Measurements from ENCODE around the gene MRPL38. TPM values are rescaled to one million over a fixed set of nuclear protein-coding genes. Genes with fewer than 3 reads are reported as not detected.

Gene MRPL38
- total RNA-seq, 6 experiments from 2014 or later: 46.1 to 79.8 (median 57.3) TPM

DNA sequence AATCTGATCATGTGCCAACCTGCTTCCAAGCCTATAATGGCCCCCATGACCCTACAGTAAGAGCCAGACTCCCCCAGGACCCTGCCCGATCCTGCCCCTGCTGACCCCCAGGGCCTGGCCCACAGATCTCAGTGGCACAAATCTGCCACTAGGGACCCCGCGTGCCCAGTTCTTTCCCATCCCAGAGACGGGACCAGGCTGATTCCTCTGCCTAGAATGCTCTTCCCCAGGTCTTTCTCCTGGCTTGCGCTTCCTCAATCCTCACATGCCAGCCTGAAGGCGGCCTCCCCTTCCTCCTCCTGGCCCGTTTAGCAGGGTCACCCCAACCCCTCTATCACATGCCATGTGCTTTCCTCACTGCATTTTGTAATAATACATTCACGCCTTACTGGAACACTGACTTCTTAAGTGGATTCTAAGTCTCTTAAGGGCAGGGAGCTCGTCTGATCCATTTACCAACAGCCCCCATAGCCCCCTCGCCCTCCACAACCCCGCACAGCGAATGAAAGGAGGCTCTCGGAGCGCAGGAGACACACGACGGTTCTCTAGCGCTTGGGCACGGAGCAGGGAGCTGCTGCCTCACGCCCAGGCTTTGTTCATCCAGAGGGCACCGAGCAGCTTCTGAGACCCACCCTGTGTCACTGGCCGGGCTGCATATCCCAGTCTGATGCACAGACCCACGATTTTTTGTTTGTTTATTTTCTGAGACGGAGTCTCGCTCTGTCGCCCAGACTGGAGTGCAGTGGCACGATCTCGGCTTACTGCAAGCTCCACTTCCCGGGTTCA, 9.1 kb downstream of the MRPL38 start:
- 45% methylated on average over 14 of the region's 28 CpGs for WGBS (ENCODE audit: insufficient coverage, low coverage, low lambda C conversion rate, missing lambda C conversion rate)
- TF ChIP-seq POLR2A (IDR thresholded peaks at IDR 0.05): no peak
- TF ChIP-seq, protein P1, sequence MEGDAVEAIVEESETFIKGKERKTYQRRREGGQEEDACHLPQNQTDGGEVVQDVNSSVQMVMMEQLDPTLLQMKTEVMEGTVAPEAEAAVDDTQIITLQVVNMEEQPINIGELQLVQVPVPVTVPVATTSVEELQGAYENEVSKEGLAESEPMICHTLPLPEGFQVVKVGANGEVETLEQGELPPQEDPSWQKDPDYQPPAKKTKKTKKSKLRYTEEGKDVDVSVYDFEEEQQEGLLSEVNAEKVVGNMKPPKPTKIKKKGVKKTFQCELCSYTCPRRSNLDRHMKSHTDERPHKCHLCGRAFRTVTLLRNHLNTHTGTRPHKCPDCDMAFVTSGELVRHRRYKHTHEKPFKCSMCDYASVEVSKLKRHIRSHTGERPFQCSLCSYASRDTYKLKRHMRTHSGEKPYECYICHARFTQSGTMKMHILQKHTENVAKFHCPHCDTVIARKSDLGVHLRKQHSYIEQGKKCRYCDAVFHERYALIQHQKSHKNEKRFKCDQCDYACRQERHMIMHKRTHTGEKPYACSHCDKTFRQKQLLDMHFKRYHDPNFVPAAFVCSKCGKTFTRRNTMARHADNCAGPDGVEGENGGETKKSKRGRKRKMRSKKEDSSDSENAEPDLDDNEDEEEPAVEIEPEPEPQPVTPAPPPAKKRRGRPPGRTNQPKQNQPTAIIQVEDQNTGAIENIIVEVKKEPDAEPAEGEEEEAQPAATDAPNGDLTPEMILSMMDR (IDR thresholded peaks at IDR 0.05): peak in 1 of 4 donors; percentile 3
- intact Hi-C loops (cut with DNase I): no loop called here
- no peaks in the 10 kb centered on the region for H3K27me3 ChIP-seq
- H3K4me3 ChIP-seq: peak overlapping the region; percentile 76 to 97 (median 81)
- ATAC-seq: no peak
- H3K27ac ChIP-seq: peak overlapping the region in 2 of 3 donors; percentile 73 to 88
- no peaks in the 10 kb centered on the region for H3K9me3 ChIP-seq
- DNase-seq: peak in 1 of 3 donors; percentile 59
- peaks cover 0 to 36% (median 8%) of the 10 kb centered on the region in 4 donors for H3K4me1 ChIP-seq
- peaks cover 0 to 24% (median 8%) of the 10 kb centered on the region in 4 donors for H3K36me3 ChIP-seq

DNA sequence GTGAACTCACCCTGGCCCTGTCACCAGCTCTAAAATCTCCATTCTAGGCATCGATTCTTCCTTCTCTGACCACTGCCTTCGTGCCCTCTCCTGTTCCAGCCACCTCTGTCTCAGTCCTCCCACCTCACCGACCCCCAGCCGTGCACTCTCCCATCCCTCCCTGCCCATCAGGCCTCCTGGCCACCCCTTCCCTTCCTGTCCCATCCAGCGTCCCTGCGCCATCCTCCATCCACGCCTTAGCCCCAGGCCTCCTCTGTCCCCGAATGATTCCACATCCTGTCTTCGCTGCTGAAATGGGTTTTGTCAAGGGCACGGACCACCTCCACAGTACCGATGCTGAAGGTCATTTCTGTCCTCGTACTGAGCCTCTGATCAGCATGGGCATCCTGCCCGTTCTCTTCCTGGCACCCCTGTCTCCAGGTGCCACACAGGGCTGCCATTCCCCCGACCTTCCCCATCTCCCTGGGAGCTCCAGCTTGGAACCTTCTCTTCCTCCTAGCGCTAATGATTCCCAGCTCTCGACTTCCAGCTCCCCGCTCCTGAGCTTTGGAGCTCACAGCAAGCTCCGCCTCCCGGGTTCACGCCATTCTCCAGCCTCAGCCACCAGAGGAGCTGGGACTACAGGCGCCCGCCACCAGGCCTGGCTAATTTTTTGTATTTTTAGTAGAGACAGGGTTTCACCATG, 10.5 kb downstream of the MRPL38 start:
- peaks cover 0 to 10% (median 5%) of the 10 kb centered on the region in 4 donors for H3K36me3 ChIP-seq
- TF ChIP-seq, protein P1 (IDR thresholded peaks at IDR 0.05): no peak
- no peak for TF ChIP-seq POLR2A (IDR thresholded peaks at IDR 0.05)
- 88% methylated on average over 14 of the region's 22 CpGs for WGBS (ENCODE audit: insufficient coverage, low coverage, low lambda C conversion rate, missing lambda C conversion rate)

DNA sequence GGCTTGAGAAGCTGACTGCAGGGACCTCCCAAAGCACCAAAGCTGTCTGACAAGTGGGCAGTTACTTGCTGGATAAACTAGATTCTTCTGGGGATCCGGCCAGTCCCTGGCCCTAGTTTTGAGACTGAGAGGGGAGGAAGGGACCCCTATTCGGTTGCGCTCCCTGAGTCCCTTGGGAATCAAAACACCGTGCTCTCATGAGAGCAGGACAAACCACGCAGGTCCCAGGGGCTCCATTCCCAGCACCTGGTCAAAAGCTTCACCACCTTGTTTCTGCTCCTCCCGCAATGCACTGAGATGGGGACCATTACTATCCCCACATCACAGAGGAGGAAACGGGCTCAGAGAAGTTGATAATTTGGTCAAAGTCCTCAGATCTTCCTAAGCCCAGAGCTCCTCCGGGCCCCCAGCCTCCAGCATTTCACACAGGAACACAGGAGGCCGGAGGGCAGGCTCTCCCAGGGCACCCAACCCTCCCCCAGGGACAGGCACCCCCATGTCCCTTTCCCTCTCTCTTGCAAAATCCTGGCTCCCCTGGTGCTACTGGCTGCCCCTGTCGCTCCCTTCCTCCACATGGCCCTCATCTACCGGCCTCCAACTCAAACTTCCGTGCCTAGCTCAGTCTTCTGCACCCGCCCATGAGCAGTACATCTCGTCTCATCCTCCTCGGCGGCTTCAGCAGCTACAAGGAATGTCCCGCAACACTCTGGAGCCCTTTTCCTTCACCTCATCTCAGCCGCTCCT, 11.2 kb downstream of the MRPL38 start:
- no peak for ATAC-seq
- intact Hi-C loops (cut with DNase I): no loop called here
- WGBS (ENCODE audit: insufficient coverage, low coverage, low lambda C conversion rate, missing lambda C conversion rate): 98% methylated on average over 9 of the region's 18 CpGs
- Histone ChIP-seq H3K9me3 (no peaks in the 10 kb centered on the region), H3K36me3 (peaks cover 0 to 3% (median 1%) of the 10 kb centered on the region in 4 donors), H3K27ac (no peak overlapping the region), H3K4me3 (no peak overlapping the region), H3K27me3 (no peaks in the 10 kb centered on the region), H3K4me1 (peaks cover 0 to 27% (median 3%) of the 10 kb centered on the region in 4 donors)
- no peak for DNase-seq
- no peak for TF ChIP-seq POLR2A (IDR thresholded peaks at IDR 0.05)
- TF ChIP-seq, protein P1 (IDR thresholded peaks at IDR 0.05): no peak

More for the DNA sequence above, 10.5 kb downstream of the MRPL38 start:
- Histone ChIP-seq H3K9me3 (no peaks in the 10 kb centered on the region), H3K27me3 (no peaks in the 10 kb centered on the region), H3K4me1 (peaks cover 0 to 27% (median 3%) of the 10 kb centered on the region in 4 donors), H3K27ac (no peak overlapping the region), H3K4me3 (no peak overlapping the region)
- intact Hi-C loops (cut with DNase I): no loop called here
- DNase-seq (no peak), ATAC-seq (no peak)

DNA sequence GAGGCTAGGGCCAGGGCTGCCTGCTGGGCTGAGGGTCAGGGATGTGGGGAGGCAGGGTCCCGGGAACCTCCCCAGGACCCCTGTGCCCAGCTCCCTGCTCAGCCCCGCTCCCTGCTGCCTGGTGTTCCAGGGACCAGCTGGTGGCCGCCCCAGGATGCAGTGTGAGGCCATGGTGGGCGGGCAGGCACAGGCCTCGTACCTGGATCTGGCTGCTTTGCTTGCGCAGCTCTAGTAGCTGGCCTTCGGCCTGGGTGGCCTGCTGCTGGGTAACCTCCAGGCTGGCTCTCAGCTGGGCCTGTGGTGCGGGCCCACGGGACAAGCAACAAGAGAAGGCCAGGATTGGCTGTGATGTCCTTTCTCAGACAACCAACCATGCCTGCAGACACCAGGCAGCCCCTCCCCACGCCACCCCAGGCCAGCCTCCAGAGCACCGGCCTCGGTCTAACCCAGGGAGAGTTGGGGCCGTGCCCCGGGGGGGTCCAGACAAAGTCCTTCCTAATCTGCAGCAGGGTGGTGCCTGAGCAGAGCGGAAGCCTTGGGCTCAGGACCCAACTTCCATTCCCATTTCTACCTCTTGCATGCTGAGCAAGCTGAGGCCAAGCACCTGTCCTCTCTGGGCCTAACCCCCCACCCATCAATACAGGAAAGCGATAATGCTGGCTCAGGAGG, 12.0 kb downstream of the MRPL38 start:
- no peak for ATAC-seq
- H3K4me1 ChIP-seq: peaks cover 0 to 27% (median 3%) of the 10 kb centered on the region in 4 donors
- DNase-seq: peak in 2 of 3 donors; percentile 49 to 59

More for the DNA sequence above, 12.0 kb downstream of the MRPL38 start:
- TF ChIP-seq, protein P1 (IDR thresholded peaks at IDR 0.05): no peak
- TF ChIP-seq POLR2A (IDR thresholded peaks at IDR 0.05): no peak
- H3K36me3 ChIP-seq: no peaks in the 10 kb centered on the region
- H3K4me3 ChIP-seq: no peak overlapping the region
- intact Hi-C loops (cut with DNase I): no loop called here
- no peaks in the 10 kb centered on the region for H3K9me3 ChIP-seq
- WGBS (ENCODE audit: insufficient coverage, low coverage, low lambda C conversion rate, missing lambda C conversion rate): no CpG with 5 or more reads among the region's 16 CpGs
- H3K27ac ChIP-seq: no peak overlapping the region
- no peaks in the 10 kb centered on the region for H3K27me3 ChIP-seq
